ENCODE data around the gene KCNT2.

DNA sequence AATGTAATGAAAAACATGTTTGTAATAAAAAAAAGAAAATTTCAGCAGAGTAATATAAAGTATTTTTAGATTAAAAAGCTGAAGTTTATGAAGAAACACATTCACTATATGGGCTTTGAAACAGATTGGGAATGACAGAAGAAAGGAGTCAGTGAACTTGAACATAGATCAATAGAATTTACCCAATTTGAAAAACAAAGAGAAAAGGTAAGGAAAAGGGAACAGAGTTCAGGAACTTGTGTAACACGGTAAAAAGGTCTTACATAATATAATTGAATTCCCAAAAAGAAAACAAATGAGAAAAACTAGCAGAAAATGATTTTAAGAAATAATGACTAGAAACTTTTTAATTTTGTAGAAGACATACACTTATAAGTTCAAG is 206.8 kb downstream of the KCNT2 start:
- no peak for TF ChIP-seq MYC (IDR thresholded peaks at IDR 0.05; ENCODE audit: insufficient read depth, insufficient read length, insufficient replicate concordance, low read length, severe bottlenecking)
- no peak for TF ChIP-seq EP300 (IDR thresholded peaks at IDR 0.05; ENCODE audit: borderline replicate concordance in 1 of 2, control insufficient read depth in 1 of 2, low read depth in 2 of 2, low read length in 2 of 2)
- TF ChIP-seq CBX3 (IDR thresholded peaks at IDR 0.05; ENCODE audit: borderline replicate concordance, low read depth), result no peak
- no peak for TF ChIP-seq HDAC2 (IDR thresholded peaks at IDR 0.05)
- TF ChIP-seq TCF3 (IDR thresholded peaks at IDR 0.05; ENCODE audit: borderline replicate concordance, insufficient read depth, low read depth, low read length), result no peak
- TF ChIP-seq ZNF687 (IDR thresholded peaks at IDR 0.05), result no peak
- no peak for TF ChIP-seq EZH2 (IDR thresholded peaks at IDR 0.05; ENCODE audit: borderline replicate concordance, control insufficient read depth, low read depth, low read length)

Data from GM12878 (cell line).